A549 (cell line): ENCODE measurements around the gene ACVR2A. TPM values are rescaled to one million over a fixed set of nuclear protein-coding genes. Genes with fewer than 3 reads are reported as not detected.

Experiments
- ATAC-seq, 2 experiments: fragments of 200-7000 bp in 1 of 2; fragments of >200 bp in 1 of 2; cut with Nextera tagmentation in 1 of 2; cut with Tn5 transposase in 1 of 2; 3 replicates each; pipeline versions ENCODE4 v1.8.0 to v1.9.1; 2018 to 2020; ENCODE audit warnings: mild to moderate bottlenecking in 1 of 2, moderate library complexity in 1 of 2
- CTCF ChIA-PET: fragments of 300-600 bp; sonication (Branson Sonifier 250); formaldehyde crosslinking; extraction: SDS; loops from one replicate; lab custom pipeline; 2021; ENCODE audit warnings: antibody characterized with exemption, inconsistent platforms; lab: Yijun Ruan, JAX
- POLR2A ChIA-PET: fragments of 350-600 bp; formaldehyde crosslinking; extraction: SDS; loops from one replicate; lab custom pipeline; 2021; ENCODE audit warnings: antibody characterized with exemption, inconsistent platforms; lab: Yijun Ruan, JAX
- DNase-seq, 2 experiments: peaks; one replicate each; pipeline versions ENCODE4 v3.0.0 to v3.0.0-alpha.2; 2011 to 2016; ENCODE audit warnings: low read depth in 1 of 2, low spot score in 1 of 2
- FAIRE-seq: peaks from 2 replicates; lab custom pipeline; 2011; peaks lifted over from hg19 to GRCh38; lab: Jason Lieb, UNC
- H3K27ac ChIP-seq, 2 experiments: fragments of >200 bp; sonication (Bioruptor Twin); formaldehyde crosslinking; 3 replicates each; pipeline ENCODE4 v1.5.1; 2016 to 2017
- H3K4me1 ChIP-seq: fragments of >200 bp; sonication (Bioruptor Twin); formaldehyde crosslinking; 3 replicates; pipeline ENCODE4 v1.6.1; 2016
- H3K4me2 ChIP-seq: fragments of >200 bp; sonication (Bioruptor Twin); formaldehyde crosslinking; 3 replicates; pipeline ENCODE4 v1.6.1; 2016
- H3K4me3 ChIP-seq: fragments of >200 bp; sonication (Bioruptor Twin); formaldehyde crosslinking; 3 replicates; pipeline ENCODE4 v1.5.1; 2016
- H3K9me3 ChIP-seq: fragments of >200 bp; sonication (Bioruptor Twin); formaldehyde crosslinking; 3 replicates; pipeline ENCODE4 v1.6.1; 2016
- ATOH8 ChIP-seq: fragments of 250-450 bp; sonication (Bioruptor Pico); IDR thresholded peaks from 2 replicates; pipeline ENCODE4 v1.5.0; 2020; ENCODE audit warnings: low read depth, mild to moderate bottlenecking, moderate library complexity
- CHD4 ChIP-seq: fragments of 200-600 bp; sonication (generic); IDR thresholded peaks from 2 replicates; pipeline ENCODE4 v1.6.1; 2016; ENCODE audit warnings: antibody characterized with exemption, mild to moderate bottlenecking, borderline replicate concordance
- EHMT2 ChIP-seq: fragments of 200-600 bp; sonication (generic); IDR thresholded peaks from 2 replicates; pipeline ENCODE4 v1.6.1; 2016; ENCODE audit warnings: antibody characterized with exemption, low read depth, mild to moderate bottlenecking, moderate library complexity
- ESRRA ChIP-seq: fragments of 150-350 bp; IDR thresholded peaks from 2 replicates; pipeline ENCODE4 v1.6.1; 2014; ENCODE audit warnings: mild to moderate bottlenecking, low read length, borderline replicate concordance
- FOXS1 ChIP-seq: fragments of 250-450 bp; sonication (Bioruptor Pico); IDR thresholded peaks from 2 replicates; pipeline ENCODE4 v1.5.0; 2020; ENCODE audit warnings: mild to moderate bottlenecking, moderate library complexity
- HEYL ChIP-seq: fragments of 250-450 bp; sonication (Bioruptor Pico); IDR thresholded peaks from 2 replicates; pipeline ENCODE4 v1.8.0; 2021; ENCODE audit warnings: mild to moderate bottlenecking, moderate library complexity
- HMGXB4 ChIP-seq: fragments of 250-450 bp; sonication (Bioruptor Pico); IDR thresholded peaks from 2 replicates; pipeline ENCODE4 v1.5.0; 2021; ENCODE audit warnings: mild to moderate bottlenecking, moderate library complexity, borderline replicate concordance
- HOXA7 ChIP-seq: fragments of 250-450 bp; sonication (Bioruptor Pico); IDR thresholded peaks from 2 replicates; pipeline ENCODE4 v1.5.0; 2020; ENCODE audit warnings: mild to moderate bottlenecking, moderate library complexity
- JUNB ChIP-seq: fragments of >200 bp; sonication (Bioruptor Twin); formaldehyde crosslinking; IDR thresholded peaks from 2 replicates; pipeline ENCODE4 v1.6.1; 2016
- KDM1A ChIP-seq: fragments of 200-600 bp; sonication (generic); IDR thresholded peaks from 2 replicates; pipeline ENCODE4 v1.6.1; 2016; ENCODE audit warnings: low read depth, mild to moderate bottlenecking
- MAFK ChIP-seq: fragments of 450-650 bp; IDR thresholded peaks from 2 replicates; pipeline ENCODE4 v1.6.1; 2014; ENCODE audit not compliant: partially characterized antibody
- MAX ChIP-seq: IDR thresholded peaks from 2 replicates; pipeline ENCODE4 v1.6.1; 2012
- NR3C1 ChIP-seq: fragments of >200 bp; sonication (Bioruptor Twin); formaldehyde crosslinking; IDR thresholded peaks from 3 replicates; pipeline ENCODE4 v1.6.1; 2017
- PBX3 ChIP-seq: IDR thresholded peaks from 2 replicates; pipeline ENCODE4 v1.6.1; 2012
- PHF8 ChIP-seq: fragments of 200-600 bp; sonication (generic); IDR thresholded peaks from 2 replicates; pipeline ENCODE4 v1.6.1; 2016; ENCODE audit warnings: low read depth, mild to moderate bottlenecking, antibody characterized with exemption, moderate library complexity, borderline replicate concordance
- POLR2AphosphoS2 ChIP-seq: conservative IDR thresholded peaks from 2 replicates; pipeline ENCODE4 v1.6.1; 2012; ENCODE audit warnings: low read length, improper control_type of control experiment, inconsistent platforms
- RAD21 ChIP-seq, 2 experiments: fragments of >200 bp in 1 of 2; sonication (Bioruptor Twin) in 1 of 2; formaldehyde crosslinking in 1 of 2; IDR thresholded peaks in 1 of 2; conservative IDR thresholded peaks in 1 of 2; 2 replicates in 1 of 2; 3 replicates in 1 of 2; pipeline ENCODE4 v1.6.1; 2012 to 2018; ENCODE audit warnings: inconsistent platforms in 1 of 2
- REST ChIP-seq: fragments of 200-600 bp; sonication (generic); IDR thresholded peaks from 2 replicates; pipeline ENCODE4 v1.6.1; 2016; ENCODE audit warnings: antibody characterized with exemption, mild to moderate bottlenecking, moderate library complexity
- RNF2 ChIP-seq: fragments of 200-600 bp; sonication (generic); IDR thresholded peaks from 2 replicates; pipeline ENCODE4 v1.6.1; 2016; ENCODE audit warnings: low read depth, mild to moderate bottlenecking, antibody characterized with exemption, moderate library complexity, borderline replicate concordance
- SMC3 ChIP-seq: fragments of >200 bp; sonication (Bioruptor Twin); formaldehyde crosslinking; IDR thresholded peaks from 3 replicates; pipeline ENCODE4 v1.6.1; 2018; ENCODE audit warnings: inconsistent platforms
- TFCP2L1 ChIP-seq: fragments of 250-450 bp; sonication (Bioruptor Pico); IDR thresholded peaks from 2 replicates; pipeline ENCODE4 v1.5.0; 2021; ENCODE audit warnings: mild to moderate bottlenecking
- ZFP36 ChIP-seq: fragments of 450-650 bp; IDR thresholded peaks from 2 replicates; pipeline ENCODE4 v1.6.1; 2014; ENCODE audit warnings: borderline replicate concordance; ENCODE audit not compliant: partially characterized antibody
- ZSCAN20 ChIP-seq: fragments of 250-450 bp; sonication (Bioruptor Pico); IDR thresholded peaks from 2 replicates; pipeline ENCODE4 v1.8.0; 2022; ENCODE audit warnings: mild to moderate bottlenecking, moderate library complexity
- WGBS: methylation state at CpG from one replicate; pipeline ENCODE4 v1.1.6; 2017; ENCODE audit errors: missing lambda C conversion rate; 5-methylcytosine and 5-hydroxymethylcytosine counted together
- polyA plus RNA-seq, 4 experiments: library from polyadenylated mRNA; depleted of rRNA in 3 of 4; stranded (reverse); fragments of >200 nt; fragmentation: RNase III in 1 of 4; extraction: RNeasy Plus Mini Kit Qiagen cat#74134 plus additional on column Dnase treatment in 1 of 4; gene quantifications; 2 replicates in 3 of 4; 3 replicates in 1 of 4; pipeline ENCODE4 v1.2.3, GENCODE V29; 2011 to 2017

Gene ACVR2A
- polyA plus RNA-seq, 2 of the 4 experiments (the other 2 are of a cell fraction), result 2.6 to 5.7 TPM

GRCh38 chr2:147916067-147916466 lies 71.2 kb downstream of the ACVR2A start:
- 0 out of 3 replicates have a peak, but pooled peaks cover 4% of the 10 kb centered on the region for H3K4me1 ChIP-seq
- POLR2A ChIA-PET, result no interaction called here
- no peak overlapping the region for H3K4me2 ChIP-seq
- DNase-seq, result no peak
- CTCF ChIA-PET, result no interaction called here
- no peak for FAIRE-seq
- WGBS, result 96% methylated on average over 2 of the region's 2 CpGs
- H3K4me3 ChIP-seq, result no peak overlapping the region
- TF ChIP-seq ESRRA (no peak), HMGXB4 (CRISPR knock-in tag) (no peak), SMC3 (no peak), RNF2 (no peak), ZFP36 (no peak), FOXS1 (no peak), TFCP2L1 (CRISPR knock-in tag) (no peak), PBX3 (no peak), MAX (no peak), JUNB (no peak), MAFK (no peak)
- no peaks in the 10 kb centered on the region for H3K9me3 ChIP-seq
- no peak for ATAC-seq
- no peak overlapping the region for H3K27ac ChIP-seq

- H3K4me3 ChIP-seq, result no peak overlapping the region
- no peaks in the 10 kb centered on the region for H3K9me3 ChIP-seq
- ChIA-PET CTCF (no interaction called here), POLR2A (no interaction called here)
- H3K4me1 ChIP-seq, result 0 out of 3 replicates have a peak, but pooled peaks cover 4% of the 10 kb centered on the region
- FAIRE-seq, result no peak
- no peak for ATAC-seq
- TF ChIP-seq RNF2, result no peak
- no peak for TF ChIP-seq PHF8
- H3K4me2 ChIP-seq, result no peak overlapping the region
- WGBS, result 70% methylated on average over 4 of the region's 4 CpGs
- no peak for DNase-seq
- no peak overlapping the region for H3K27ac ChIP-seq
Measured at GRCh38 chr2:147916723-147917122, 71.9 kb downstream of the ACVR2A start.

GRCh38 chr2:147917161-147917560 lies 72.3 kb downstream of the ACVR2A start:
- FAIRE-seq (no peak), DNase-seq (no peak), ATAC-seq (no peak)
- ChIA-PET POLR2A (no interaction called here), CTCF (no interaction called here)
- no peak for TF ChIP-seq REST
- TF ChIP-seq FOXS1, result no peak
- no peak for TF ChIP-seq RAD21 (conservative IDR thresholded peaks at IDR 0.05 in 1 of 2, IDR thresholded peaks at IDR 0.05 in 1 of 2)
- no peak for TF ChIP-seq NR3C1
- no peak for TF ChIP-seq POLR2AphosphoS2
- TF ChIP-seq EHMT2, result no peak
- TF ChIP-seq KDM1A, result no peak
- no peak for TF ChIP-seq ZSCAN20
- TF ChIP-seq ESRRA, result no peak
- TF ChIP-seq HOXA7 (CRISPR knock-in tag), result no peak
- no peak for TF ChIP-seq CHD4
- TF ChIP-seq ATOH8 (CRISPR knock-in tag), result no peak
- no peak for TF ChIP-seq PHF8
- no peak for TF ChIP-seq RNF2
- no peak for TF ChIP-seq HEYL
- Histone ChIP-seq H3K4me2 (no peak overlapping the region), H3K27ac (no peak overlapping the region), H3K4me1 (0 out of 3 replicates have a peak, but pooled peaks cover 4% of the 10 kb centered on the region), H3K9me3 (no peaks in the 10 kb centered on the region), H3K4me3 (no peak overlapping the region)
- 57% methylated on average over 4 of the region's 4 CpGs for WGBS
